Inflammatory macrophage treated with lipopolysaccharide for 4 hours (primary cell): ENCODE data around the gene PDIA4.
"Not testable (repeated sequence)": the region's sequence is repeated elsewhere in the genome, so short reads cannot be mapped to it uniquely, and the experiment has no call there.

Experiments used
- DNase-seq: peaks from one replicate; pipeline ENCODE4 v3.0.0-alpha.2; 2020

Gene PDIA4

DNA sequence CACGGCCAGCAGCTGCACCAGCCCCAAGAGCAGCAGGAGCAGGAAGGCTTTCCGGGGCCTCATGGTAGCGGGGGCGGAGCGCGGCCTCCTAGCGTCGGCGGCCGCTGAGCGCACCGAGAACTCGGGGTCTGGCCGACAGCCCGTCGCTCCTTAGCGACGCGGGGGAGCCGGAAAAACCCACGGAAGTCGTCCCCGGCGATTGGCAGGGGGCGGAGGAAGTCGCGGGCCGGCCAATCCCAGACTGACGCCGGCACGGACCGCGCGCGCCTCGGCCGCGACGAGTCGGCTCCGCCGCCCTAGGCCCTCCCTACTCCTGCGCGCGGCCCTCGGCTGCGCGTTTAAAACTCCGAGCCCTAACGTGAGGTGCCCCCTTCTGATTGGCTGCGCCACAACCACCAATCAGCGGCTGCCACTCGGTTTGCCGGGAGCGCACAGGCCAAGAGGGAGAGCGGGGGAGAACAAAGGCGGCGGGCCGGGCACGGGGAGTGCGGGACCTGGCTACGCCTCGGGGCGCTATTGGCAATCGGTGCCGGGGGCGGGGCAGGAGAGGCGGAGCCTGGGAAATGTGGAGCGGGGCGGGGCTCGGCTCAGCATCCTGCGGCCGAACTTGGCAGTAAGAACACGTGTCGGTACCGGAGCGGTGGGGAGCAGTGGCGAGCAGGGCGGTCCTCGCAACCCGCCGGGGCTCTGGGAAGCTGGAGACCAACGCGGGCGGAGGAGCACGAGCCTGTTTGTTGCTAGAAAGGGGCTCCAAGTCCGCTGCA is at the start of gene PDIA4:
Gene PDIA4, minus strand, starts transcription at position 160 of the 764 bp plus-strand sequence. Its CDS starts 97 bp downstream, at position 63.
- DNase-seq: peak; percentile 100

DNA sequence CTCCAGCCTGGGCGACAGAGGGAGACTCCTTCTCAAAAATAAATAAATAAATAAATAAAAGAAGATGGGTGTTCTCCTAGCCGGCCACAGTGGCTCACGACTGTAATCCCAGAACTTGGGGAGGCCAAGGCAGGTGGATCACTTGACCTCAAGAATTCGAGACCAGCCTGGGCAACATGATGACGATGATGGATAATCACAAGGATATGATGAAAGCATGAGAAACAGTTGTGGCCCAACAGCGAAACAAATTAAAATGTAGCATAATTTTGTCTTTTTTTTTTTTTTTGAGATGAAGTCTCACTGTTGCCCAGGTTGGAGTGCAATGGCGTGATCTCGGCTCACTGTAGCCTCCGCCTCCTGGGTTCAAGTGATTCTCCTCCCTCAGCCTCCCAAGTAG is 49.3 kb upstream of the PDIA4 start:
- no peak for DNase-seq

DNA sequence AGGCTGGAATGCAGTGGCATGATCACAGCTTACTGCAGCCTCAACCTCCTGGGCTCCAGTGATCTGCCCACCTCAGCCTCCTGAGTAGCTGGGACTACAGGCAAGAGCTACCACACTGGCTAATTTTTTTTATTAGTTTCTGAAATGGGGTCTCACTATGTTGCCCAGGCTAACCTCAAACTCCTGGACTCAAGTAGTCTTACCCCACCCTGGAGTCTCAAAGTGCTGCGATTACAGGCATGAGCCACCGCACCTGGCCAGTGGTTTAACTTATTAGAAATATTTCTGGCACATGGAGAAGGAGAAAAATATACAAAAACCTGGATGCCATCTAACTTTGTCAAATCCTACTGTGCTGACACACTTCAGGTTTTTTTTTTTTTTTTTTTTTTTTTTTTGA is 47.0 kb upstream of the PDIA4 start:
- no peak for DNase-seq

GRCh38 chr7:149074116-149074885 is 46.0 kb upstream of the PDIA4 start:
- peak; percentile 34 for DNase-seq

DNA sequence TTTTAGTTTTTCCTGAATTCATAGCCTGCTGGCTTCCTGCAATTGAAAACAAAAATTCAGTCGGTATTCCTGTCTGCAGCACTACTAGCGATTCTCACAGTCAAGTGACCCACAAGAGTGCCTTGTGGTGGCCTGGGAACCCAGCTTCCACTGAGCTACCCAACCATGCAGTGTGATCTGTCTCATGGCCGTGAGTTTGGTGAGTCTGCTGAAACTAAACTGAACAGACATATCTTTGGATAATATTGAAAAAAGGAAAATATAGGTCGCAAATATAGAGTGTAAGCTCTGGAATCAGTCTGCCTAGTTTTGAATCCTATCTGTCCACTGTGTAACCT is 44.1 kb upstream of the PDIA4 start:
- DNase-seq: no peak

DNA sequence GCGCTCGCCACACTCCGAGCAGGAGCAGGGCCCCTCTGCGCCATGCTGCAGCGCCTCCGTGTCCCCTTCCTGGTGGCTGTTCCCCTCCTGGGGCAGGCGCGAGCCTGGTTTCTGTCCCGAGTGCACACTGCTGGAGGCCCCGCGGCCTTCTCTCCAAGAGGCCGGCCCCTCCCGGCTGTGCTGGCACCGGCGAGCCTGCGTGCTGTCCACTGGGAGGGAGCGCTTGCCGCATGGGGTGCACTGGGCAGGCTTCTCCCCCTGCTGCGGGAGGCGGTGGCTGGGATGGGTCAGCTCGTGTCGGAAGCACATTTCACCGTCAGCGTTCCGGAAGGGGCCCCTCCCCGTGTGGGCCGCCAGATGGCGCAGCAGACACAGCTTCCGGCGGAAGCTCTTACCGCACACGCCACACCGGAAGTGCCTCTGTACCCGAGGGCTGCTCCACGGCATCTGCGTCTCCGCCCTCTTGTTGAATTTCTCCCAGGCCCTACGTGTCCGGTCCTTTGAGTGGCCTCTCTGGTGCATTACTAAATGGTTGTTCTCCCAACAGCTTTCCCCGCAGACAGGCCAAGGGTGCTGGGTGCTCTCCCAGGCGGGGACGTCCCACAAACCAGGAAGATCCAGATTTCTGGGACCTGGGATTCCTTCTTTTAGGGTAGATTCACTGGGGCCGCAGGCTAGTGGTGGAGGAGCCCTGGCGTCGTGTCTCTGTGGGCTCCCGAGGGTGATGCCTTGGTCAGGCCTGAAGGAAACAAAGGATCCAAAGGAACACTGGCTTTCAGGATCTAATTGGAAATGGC is 43.5 kb upstream of the PDIA4 start:
- peak; percentile 57 for DNase-seq

DNA sequence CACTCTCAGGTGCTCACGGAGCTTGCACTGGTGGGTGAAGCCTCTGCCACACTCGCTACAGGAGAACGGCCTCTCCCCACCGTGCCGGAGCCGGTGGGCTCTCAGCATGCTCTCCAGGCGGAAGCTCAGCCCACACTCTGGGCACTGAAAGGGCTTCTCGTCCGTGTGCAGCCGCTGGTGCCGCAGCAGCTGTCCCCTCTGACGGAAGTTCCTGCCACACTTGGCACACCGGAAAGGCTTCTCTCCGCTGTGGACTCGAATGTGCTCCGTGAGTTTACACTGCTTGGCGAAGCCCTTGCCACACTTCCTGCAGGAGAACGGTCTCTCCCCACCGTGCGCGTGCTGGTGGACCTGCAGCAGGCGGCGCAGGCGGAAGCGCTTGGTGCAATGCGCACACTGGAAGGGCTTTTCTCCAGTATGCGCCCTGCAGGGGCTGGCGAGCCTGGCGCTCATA is 42.9 kb upstream of the PDIA4 start:
- DNase-seq: no peak

DNA sequence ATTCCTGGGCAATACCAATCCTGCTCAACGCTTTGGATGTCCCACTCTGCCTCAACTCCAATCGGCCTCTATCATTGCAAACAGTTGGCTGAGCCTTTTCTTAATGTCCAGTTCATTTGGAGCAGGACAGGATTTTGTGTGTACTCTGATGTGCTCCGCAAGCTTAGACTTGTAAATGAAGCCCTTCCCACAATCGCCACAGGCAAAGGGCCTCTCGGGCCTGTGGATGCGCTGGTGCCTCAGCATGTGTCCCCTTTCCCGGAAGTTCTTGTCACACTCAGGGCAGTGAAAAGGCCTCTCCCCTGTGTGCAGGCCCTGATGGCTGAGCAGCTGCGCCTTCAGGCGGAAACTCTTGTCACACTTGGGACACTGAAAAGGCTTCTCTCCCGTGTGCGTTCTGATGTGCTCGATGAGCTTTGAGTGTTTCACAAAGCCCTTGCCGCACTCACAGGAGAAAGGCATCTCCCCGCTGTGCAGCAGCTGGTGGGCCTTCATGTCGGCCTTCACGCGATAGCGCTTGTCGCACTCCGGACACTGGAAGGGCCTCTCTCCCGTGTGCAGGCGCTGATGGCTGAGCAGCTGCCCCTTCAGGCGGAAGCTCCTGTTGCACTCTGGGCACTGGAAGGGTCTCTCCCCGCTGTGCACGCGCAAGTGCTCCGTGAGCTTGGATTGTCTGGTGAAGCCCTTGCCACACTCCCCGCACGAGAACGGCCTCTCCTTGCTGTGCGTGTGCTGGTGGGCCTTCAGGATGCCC is 42.2 kb upstream of the PDIA4 start:
- DNase-seq: no peak

GRCh38 chr7:149067869-149068268 is 39.6 kb upstream of the PDIA4 start:
- DNase-seq: no peak

DNA sequence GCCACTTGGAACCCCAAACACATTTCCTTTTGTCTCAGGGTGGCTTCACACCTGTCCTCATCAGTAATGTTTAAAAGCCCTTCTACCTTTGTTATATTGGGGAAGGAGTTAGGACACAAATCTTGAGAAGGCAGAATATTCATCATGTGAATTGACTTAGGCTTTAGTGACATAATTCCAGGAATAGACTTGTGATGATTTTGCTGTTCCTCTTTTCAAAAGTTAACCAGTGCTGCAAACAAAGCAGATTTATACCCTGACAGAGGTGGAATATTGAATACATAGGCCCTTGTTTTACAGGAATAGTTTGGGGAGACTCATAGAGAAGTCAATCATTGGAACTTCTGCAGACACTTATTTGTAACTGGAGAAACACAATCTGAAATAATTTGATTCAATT is 35.2 kb upstream of the PDIA4 start:
- peak; percentile 62 for DNase-seq

DNA sequence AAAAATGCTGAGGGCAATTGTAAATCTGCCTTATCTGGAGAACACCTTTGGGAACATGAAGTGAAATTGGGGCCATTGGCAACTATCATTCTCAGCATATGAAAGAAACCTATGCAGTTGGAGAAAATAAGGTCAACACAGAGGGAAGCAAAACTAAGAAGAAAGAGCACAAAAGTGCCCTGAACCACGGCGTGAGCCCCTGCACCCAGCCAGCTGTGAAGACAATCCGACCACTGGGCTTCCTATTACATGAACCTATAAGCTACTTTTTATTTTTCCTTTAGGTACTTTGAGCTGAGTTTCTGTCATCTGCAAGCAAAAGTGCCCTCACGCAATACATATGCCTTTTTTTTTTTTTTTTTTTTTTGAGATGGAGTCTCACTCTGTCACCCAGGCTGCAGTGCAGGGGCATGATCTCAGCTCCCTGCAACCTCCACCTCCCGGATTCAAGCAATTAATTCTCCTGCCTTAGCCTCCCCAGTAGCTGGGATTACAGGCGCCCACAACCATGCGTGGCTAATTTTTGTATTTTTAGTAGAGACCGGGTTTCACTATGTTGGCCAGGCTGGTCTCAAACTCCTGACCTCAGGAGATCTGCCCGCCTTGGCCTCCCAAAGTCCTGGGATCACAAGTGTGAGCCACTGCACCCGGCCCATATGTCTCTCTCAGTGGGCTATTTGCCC is 34.1 kb upstream of the PDIA4 start:
- DNase-seq: not testable (repeated sequence)

DNA sequence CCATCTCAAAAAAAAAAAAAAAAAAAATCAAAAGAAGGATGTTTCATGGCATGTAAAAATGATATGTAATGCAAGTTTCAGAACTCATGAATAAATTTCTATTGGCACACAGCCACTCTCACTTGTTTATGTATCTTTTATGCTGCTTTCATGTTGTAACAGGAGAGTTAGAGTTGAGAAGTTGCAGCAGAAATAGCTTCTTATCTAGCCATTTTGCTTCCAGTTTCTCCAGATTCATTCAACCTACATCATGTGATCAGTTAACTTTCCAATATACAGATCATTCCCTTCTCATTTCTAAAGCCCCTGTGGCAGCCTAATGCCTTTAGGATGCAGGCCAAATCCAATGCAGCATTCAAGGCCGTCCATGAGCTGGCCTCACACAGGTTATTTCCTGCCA is 31.9 kb upstream of the PDIA4 start:
- no peak for DNase-seq

GRCh38 chr7:149053885-149054284 is 25.6 kb upstream of the PDIA4 start:
- no peak for DNase-seq

DNA sequence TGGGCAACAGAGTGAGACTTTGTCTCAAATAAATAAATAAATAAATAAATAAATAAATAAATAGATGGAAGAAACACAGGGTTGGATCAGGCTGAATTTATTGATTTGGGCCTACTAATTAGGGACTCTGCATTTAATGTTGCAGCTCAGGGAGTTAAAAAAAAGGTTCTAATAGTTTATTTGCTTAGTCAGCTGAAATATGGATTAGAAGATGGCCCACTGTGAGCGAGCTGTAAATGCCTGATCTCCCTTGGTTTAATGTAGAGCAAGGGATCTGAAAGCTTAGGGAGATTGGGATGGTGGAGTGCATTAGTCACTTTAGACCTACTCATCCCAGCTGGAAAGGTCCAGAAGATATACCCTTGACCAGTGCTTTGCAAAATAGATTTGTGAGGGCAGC is 25.1 kb upstream of the PDIA4 start:
- DNase-seq: no peak

DNA sequence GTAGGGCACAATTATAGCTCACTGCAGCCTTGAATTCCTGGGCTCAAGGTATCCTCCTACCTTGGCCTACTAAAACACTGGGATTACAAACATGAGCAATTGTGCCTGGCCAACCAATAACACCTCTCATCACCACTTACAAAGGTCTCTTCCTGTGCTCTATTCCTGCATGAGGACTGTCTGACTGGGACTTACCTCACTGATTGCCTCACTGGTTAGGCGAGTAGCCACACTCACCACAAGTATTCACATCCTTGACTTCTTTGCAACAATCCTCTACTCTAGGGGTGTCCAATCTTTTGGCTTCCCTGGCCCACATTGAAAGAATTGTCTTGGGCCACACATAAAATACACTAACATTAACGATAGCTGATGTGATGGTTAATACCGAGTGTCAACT is 22.6 kb upstream of the PDIA4 start:
- DNase-seq: no peak

GRCh38 chr7:149048805-149049204 is 20.5 kb upstream of the PDIA4 start:
- no peak for DNase-seq

DNA sequence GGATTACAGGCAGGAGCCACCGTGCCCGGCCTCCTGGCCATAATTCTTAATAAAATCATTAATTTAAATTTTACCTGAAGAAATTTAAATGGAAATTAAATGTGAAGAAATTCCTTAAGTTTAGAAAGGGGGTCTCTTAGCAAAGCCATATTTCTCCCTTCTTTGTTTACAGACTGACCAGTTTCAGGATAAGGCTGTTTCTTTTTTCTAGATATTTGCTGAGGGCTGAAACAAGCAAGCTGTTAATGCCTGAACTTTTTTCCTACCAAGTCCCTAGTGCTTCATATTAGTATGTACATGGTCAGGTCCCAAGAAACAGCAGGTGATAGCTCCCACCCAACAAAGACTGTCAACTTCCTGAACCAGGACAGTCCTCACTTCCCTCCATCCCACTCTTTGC is 18.1 kb upstream of the PDIA4 start:
- DNase-seq: no peak

- DNase-seq: no peak
These were observed 15.6 kb upstream of the PDIA4 start for GRCh38 chr7:149043936-149044335.

- no peak for DNase-seq
These were observed 13.0 kb upstream of the PDIA4 start for GRCh38 chr7:149041350-149041749.

DNA sequence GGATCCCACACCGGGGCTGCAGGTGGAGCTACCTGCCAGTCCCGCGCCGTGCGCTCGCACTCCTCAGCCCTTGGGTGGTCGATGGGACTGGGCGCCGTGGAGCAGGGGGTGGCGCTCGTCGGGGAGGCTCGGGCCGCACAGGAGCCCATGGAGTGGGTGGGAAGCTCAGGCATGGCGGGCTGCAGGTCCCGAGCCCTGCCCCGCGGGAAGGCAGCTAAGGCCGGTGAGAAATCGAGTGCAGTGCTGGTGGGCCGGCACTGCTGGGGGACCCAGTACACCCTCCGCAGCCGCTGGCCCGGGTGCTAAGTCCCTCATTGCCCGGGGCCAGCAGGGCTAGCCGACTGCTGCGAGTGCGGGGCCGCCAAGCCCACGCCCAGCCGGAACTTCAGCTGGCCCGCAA is 10.3 kb upstream of the PDIA4 start:
- not testable (repeated sequence) for DNase-seq

GRCh38 chr7:149036676-149037075 is 8.4 kb upstream of the PDIA4 start:
- DNase-seq: no peak

- no peak for DNase-seq
These were observed 3.1 kb upstream of the PDIA4 start for GRCh38 chr7:149031353-149031910.
